Psoas muscle (tissue), 8 donors: ENCODE measurements around the gene WDR18. TPM values are rescaled to one million over a fixed set of nuclear protein-coding genes. Genes with fewer than 3 reads are reported as not detected.

Experiments
- ATAC-seq, 4 donors: fragments of 200-7000 bp; cut with Tn5 transposase; one replicate each; pipeline ENCODE4 v1.9.1; 2020; ENCODE audit warnings: moderate library complexity in 3 of 4, mild to moderate bottlenecking in 2 of 4
- DNase-seq, 2 donors: peaks; one replicate each; pipeline ENCODE4 v3.0.0-alpha.2; 2020
- H3K27ac ChIP-seq: fragments of 200-600 bp; one replicate; pipeline ENCODE4 v1.8.0; 2022
- H3K27me3 ChIP-seq, 3 donors: fragments of 200-600 bp in 1 of 3; one replicate each; pipeline versions ENCODE4 v1.6.1 to v1.8.0; 2013 to 2022; ENCODE audit warnings: low read length in 2 of 3, mild to moderate bottlenecking in 2 of 3, moderate library complexity in 1 of 3; ENCODE audit not compliant: insufficient read depth in 3 of 3
- H3K36me3 ChIP-seq, 2 donors: fragments of 200-600 bp in 1 of 2; one replicate each; pipeline versions ENCODE4 v1.6.1 to v1.8.0; 2013 to 2022; ENCODE audit warnings: low read depth in 1 of 2, mild to moderate bottlenecking in 1 of 2, moderate library complexity in 1 of 2; ENCODE audit not compliant: insufficient read depth in 1 of 2
- H3K4me1 ChIP-seq: fragments of 200-600 bp; one replicate; pipeline ENCODE4 v1.8.0; 2022
- H3K4me3 ChIP-seq: fragments of 200-600 bp; one replicate; pipeline ENCODE4 v1.8.0; 2022; ENCODE audit warnings: mild to moderate bottlenecking
- H3K9me3 ChIP-seq: fragments of 200-600 bp; one replicate; pipeline ENCODE4 v1.8.0; 2022
- CTCF ChIP-seq: fragments of 200-600 bp; IDR thresholded peaks from one replicate; pipeline ENCODE4 v1.8.0; 2022; ENCODE audit warnings: antibody characterized with exemption
- WGBS, 3 donors: extraction: QIAGEN DNeasy Blood & Tissue Kit; methylation state at CpG; one replicate each; pipeline versions ENCODE4 v1.1.6 to v1.1.7; 2013; 5-methylcytosine and 5-hydroxymethylcytosine counted together
- intact Hi-C, 2 donors: fragments of 100-400 bp; cut with DNase I; formaldehyde crosslinking; loops; one replicate each; pipeline versions ENCODE4 v1.11.0 to v1.14.2; 2022
- polyA plus RNA-seq, 3 donors: library from polyadenylated mRNA; stranded (reverse); fragments of 200-250 nt; gene quantifications; one replicate each; pipeline ENCODE4 v1.2.3, GENCODE V29; 2013
- total RNA-seq, 4 donors: library from RNA; stranded (reverse); fragmentation: NEBNext Ultra II Directional in 2 of 4; extraction: Animal tissue kit (Norgen Biotek cat#: 25700) in 2 of 4; gene quantifications; one replicate each; pipeline versions ENCODE4 v1.2.1 to v1.2.4, GENCODE V29; 2021 to 2023
- donor health status: healthy with polysubstance abuse.
- donor health status: DM: no; HTN: no; CAD: no; lungs with moderate emphysema.
- donor health status: Bipolar disorder and iron deficiency.
- donor health status: healthy.
- donor health status: DM: yes; HTN: yes; CAD: no.
- donor health status: DM: no; HTN: no; CAD: no.
- donor health status: DM: no; HTN: no; CAD: no.
- donor health status: DM: yes; HTN: yes; CAD: no.

Gene WDR18
- total and polyA plus RNA-seq, 7 donors: 17.4 to 77.9 (median 28.0) TPM

- H3K9me3 ChIP-seq: no peaks in the 10 kb centered on the region
- TF ChIP-seq CTCF: no peak
- DNase-seq (no peak), ATAC-seq (no peak)
- 81 to 85% (median 82%) methylated on average over 23 of the region's 23 CpGs for WGBS, 3 donors
- intact Hi-C loops: no loop called here
- H3K4me3 ChIP-seq: no peak overlapping the region
- H3K4me1 ChIP-seq: peaks cover 31% of the 10 kb centered on the region
- H3K36me3 ChIP-seq: no peaks in the 10 kb centered on the region
- H3K27ac ChIP-seq: no peak overlapping the region
- peaks cover 0 to 1% (median 0%) of the 10 kb centered on the region in 3 donors for H3K27me3 ChIP-seq
Observed at GRCh38 chr19:938233-938923, 45.8 kb upstream of the WDR18 start.

GRCh38 chr19:939439-939838 lies 44.7 kb upstream of the WDR18 start:
- intact Hi-C loops: no loop called here
- no peak for ATAC-seq

GRCh38 chr19:939922-940321 lies 44.2 kb upstream of the WDR18 start:
- WGBS, 3 donors: 93 to 98% (median 97%) methylated on average over 7 of the region's 7 CpGs
- peaks cover 0 to 1% (median 0%) of the 10 kb centered on the region in 3 donors for H3K27me3 ChIP-seq
- DNase-seq (no peak), ATAC-seq (no peak)
- no peaks in the 10 kb centered on the region for H3K36me3 ChIP-seq
- TF ChIP-seq CTCF: no peak
- H3K27ac ChIP-seq: no peak overlapping the region
- intact Hi-C loops: no loop called here
- H3K4me3 ChIP-seq: no peak overlapping the region
- peaks cover 16% of the 10 kb centered on the region for H3K4me1 ChIP-seq
- no peaks in the 10 kb centered on the region for H3K9me3 ChIP-seq

More at GRCh38 chr19:939439-939838, 44.7 kb upstream of the WDR18 start:
- no peak for TF ChIP-seq CTCF
- DNase-seq: no peak
- peaks cover 21% of the 10 kb centered on the region for H3K4me1 ChIP-seq
- no peaks in the 10 kb centered on the region for H3K9me3 ChIP-seq
- peaks cover 0 to 1% (median 0%) of the 10 kb centered on the region in 3 donors for H3K27me3 ChIP-seq
- H3K27ac ChIP-seq: no peak overlapping the region
- H3K36me3 ChIP-seq: no peaks in the 10 kb centered on the region
- WGBS, 3 donors: 90 to 92% (median 91%) methylated on average over 22 of the region's 22 CpGs
- H3K4me3 ChIP-seq: no peak overlapping the region

- Histone ChIP-seq H3K4me3 (peak overlapping the region; percentile 58), H3K27me3 (peaks cover 0 to 1% (median 0%) of the 10 kb centered on the region in 3 donors), H3K36me3 (no peaks in the 10 kb centered on the region), H3K27ac (peak overlapping the region; percentile 80), H3K9me3 (no peaks in the 10 kb centered on the region), H3K4me1 (peaks cover 10% of the 10 kb centered on the region)
- TF ChIP-seq CTCF: no peak
- intact Hi-C loops: no loop called here
- 23 to 38% (median 26%) methylated on average over 49 to 64 of the region's 64 CpGs for whole genome bisulfite sequencing, 3 donors
- ATAC-seq (peak; percentile 68 to 83 (median 78)), DNase-seq (peak; percentile 75 to 83)
Observed at GRCh38 chr19:940591-941291, 43.4 kb upstream of the WDR18 start.
